Measurements from ENCODE around the gene CXADR.

- no peak for TF ChIP-seq REST (IDR thresholded peaks at IDR 0.05; ENCODE audit: insufficient read depth in 1 of 2, low read depth in 2 of 2, low read length in 2 of 2)
- no peak for TF ChIP-seq POLR2AphosphoS5 (IDR thresholded peaks at IDR 0.05; ENCODE audit: low read depth, low read length)
Measured at GRCh38 chr21:17466166-17466565, 46.7 kb upstream of the CXADR start.
